Ishikawa (cell line): ENCODE data around the gene GLIS1.

Source experiments
- CEBPB ChIP-seq: IDR thresholded peaks from 2 replicates; pipeline ENCODE4 v1.6.1; 2012
- CREB1 ChIP-seq: IDR thresholded peaks from 2 replicates; pipeline ENCODE4 v1.6.1; 2012; ENCODE audit warnings: low read depth
- EGR1 ChIP-seq: IDR thresholded peaks from 2 replicates; pipeline ENCODE4 v1.6.1; 2012
- EP300 ChIP-seq: IDR thresholded peaks from 2 replicates; pipeline ENCODE4 v1.6.1; 2012; ENCODE audit warnings: borderline replicate concordance
- FOXM1 ChIP-seq: IDR thresholded peaks from 2 replicates; pipeline ENCODE4 v1.6.1; 2012; ENCODE audit warnings: low read depth, borderline replicate concordance
- MAX ChIP-seq: IDR thresholded peaks from 2 replicates; pipeline ENCODE4 v1.6.1; 2012
- NFIC ChIP-seq: IDR thresholded peaks from 2 replicates; pipeline ENCODE4 v1.6.1; 2012
- RAD21 ChIP-seq: IDR thresholded peaks from 2 replicates; pipeline ENCODE4 v1.6.1; 2012; ENCODE audit warnings: low read depth
- REST ChIP-seq: IDR thresholded peaks from 2 replicates; pipeline ENCODE4 v1.6.1; 2012; ENCODE audit warnings: low read depth, mild to moderate bottlenecking
- TAF1 ChIP-seq: IDR thresholded peaks from 2 replicates; pipeline ENCODE4 v1.6.1; 2012; ENCODE audit warnings: low read depth, mild to moderate bottlenecking
- TCF12 ChIP-seq: IDR thresholded peaks from 2 replicates; pipeline ENCODE4 v1.6.1; 2012; ENCODE audit warnings: low read depth
- TEAD4 ChIP-seq: IDR thresholded peaks from 2 replicates; pipeline ENCODE4 v1.6.1; 2012
- USF1 ChIP-seq: IDR thresholded peaks from 2 replicates; pipeline ENCODE4 v1.6.1; 2012
- YY1 ChIP-seq: IDR thresholded peaks from 2 replicates; pipeline ENCODE4 v1.6.1; 2012; ENCODE audit warnings: low read depth
- ZBTB7A ChIP-seq: IDR thresholded peaks from 2 replicates; pipeline ENCODE4 v1.6.1; 2012; ENCODE audit warnings: low read depth

Gene GLIS1

GRCh38 chr1:53585129-53585528 is 153.8 kb downstream of the GLIS1 start:
- TF ChIP-seq USF1 (no peak), MAX (no peak), TEAD4 (no peak), TAF1 (no peak), RAD21 (no peak), TCF12 (no peak), EGR1 (no peak), CEBPB (no peak), CREB1 (no peak), FOXM1 (no peak), YY1 (no peak), REST (no peak), NFIC (no peak), EP300 (no peak), ZBTB7A (no peak)

GRCh38 chr1:53584777-53585107 is 154.2 kb downstream of the GLIS1 start:
- no peak for TF ChIP-seq YY1
- TF ChIP-seq CEBPB, result no peak
- no peak for TF ChIP-seq CREB1
- TF ChIP-seq REST, result no peak
- TF ChIP-seq USF1, result no peak
- TF ChIP-seq TCF12, result no peak
- no peak for TF ChIP-seq EP300
- no peak for TF ChIP-seq TAF1
- TF ChIP-seq EGR1, result no peak
- TF ChIP-seq NFIC, result no peak
- no peak for TF ChIP-seq FOXM1
- no peak for TF ChIP-seq MAX
- TF ChIP-seq TEAD4, result no peak
- TF ChIP-seq RAD21, result no peak
- TF ChIP-seq ZBTB7A, result no peak

- TF ChIP-seq CEBPB (no peak), NFIC (no peak), EP300 (no peak), ZBTB7A (no peak), TEAD4 (no peak), EGR1 (no peak), RAD21 (no peak), REST (no peak), USF1 (no peak), CREB1 (no peak), FOXM1 (no peak)
Measured at GRCh38 chr1:53583868-53584776, 154.8 kb downstream of the GLIS1 start.
